CD4-positive, CD25-positive, alpha-beta regulatory T cell (primary cell): ENCODE data around the gene ZBTB42. TPM values are rescaled to one million over a fixed set of nuclear protein-coding genes. Genes with fewer than 3 reads are reported as not detected.
A peak's percentile ranks its signal among the peaks of the same experiment; 100 is the strongest.

ENCODE experiments used
- ATAC-seq, 2 donors: fragments of 150-1000 bp; cut with Tn5 transposase; one replicate each; pipeline ENCODE4 v1.10.0; 2021; ENCODE audit warnings: low read depth in 2 of 2, moderate number of reproducible peaks in 2 of 2, moderate library complexity in 1 of 2
- DNase-seq, 3 donors: peaks; one replicate each; pipeline versions ENCODE4 v3.0.0 to v3.0.0-alpha.2; 2012 to 2022; ENCODE audit warnings: mixed read lengths in 1 of 3
- H3K27ac ChIP-seq: one replicate; pipeline ENCODE4 v1.7.0; 2013; ENCODE audit warnings: mild to moderate bottlenecking, low read length; ENCODE audit not compliant: insufficient read depth, poor library complexity, severe bottlenecking
- H3K27me3 ChIP-seq: one replicate; pipeline ENCODE4 v1.7.0; 2013; ENCODE audit warnings: low read length; ENCODE audit not compliant: control insufficient read depth, insufficient read depth
- H3K36me3 ChIP-seq: one replicate; pipeline ENCODE4 v1.7.0; 2013; ENCODE audit warnings: mild to moderate bottlenecking, low read length, moderate library complexity; ENCODE audit not compliant: control insufficient read depth, insufficient read depth
- H3K4me1 ChIP-seq: 2 replicates; pipeline ENCODE4 v1.7.0; 2013; ENCODE audit warnings: mild to moderate bottlenecking, low read length; ENCODE audit not compliant: insufficient read depth, control insufficient read depth, poor library complexity, severe bottlenecking
- H3K4me3 ChIP-seq: one replicate; pipeline ENCODE4 v1.7.0; 2013; ENCODE audit warnings: low read depth, mild to moderate bottlenecking, low read length, moderate library complexity
- H3K9me3 ChIP-seq, 2 experiments: 1 replicate in 1 of 2; 2 replicates in 1 of 2; pipeline ENCODE4 v1.7.0; 2013; ENCODE audit warnings: low read length in 2 of 2, mild to moderate bottlenecking in 1 of 2, moderate library complexity in 1 of 2; ENCODE audit not compliant: control insufficient read depth in 2 of 2
- H3K27ac Mint-ChIP-seq, 3 donors: one replicate each; pipeline ENCODE4 v1.8.0; 2020 to 2022; ENCODE audit warnings: mild to moderate bottlenecking in 3 of 3, mixed read lengths in 3 of 3, moderate library complexity in 2 of 3
- H3K27me3 Mint-ChIP-seq: one replicate; pipeline ENCODE4 v1.8.0; 2022; ENCODE audit warnings: mild to moderate bottlenecking, mixed read lengths
- H3K36me3 Mint-ChIP-seq: one replicate; pipeline ENCODE4 v1.8.0; 2020; ENCODE audit warnings: mixed read lengths
- H3K4me1 Mint-ChIP-seq, 4 donors: one replicate each; pipeline ENCODE4 v1.8.0; 2020 to 2022; ENCODE audit warnings: mixed read lengths in 4 of 4, mild to moderate bottlenecking in 1 of 4
- H3K4me3 Mint-ChIP-seq, 4 donors: one replicate each; pipeline ENCODE4 v1.8.0; 2020 to 2022; ENCODE audit warnings: mild to moderate bottlenecking in 4 of 4, mixed read lengths in 4 of 4, moderate library complexity in 3 of 4
- H3K9me3 Mint-ChIP-seq, 7 donors: one replicate each; pipeline ENCODE4 v1.8.0; 2020 to 2022; ENCODE audit warnings: mixed read lengths in 7 of 7, mild to moderate bottlenecking in 3 of 7, moderate library complexity in 2 of 7
- polyA plus RNA-seq, 4 donors: library from polyadenylated mRNA; unstranded; fragments of 300-500 nt; fragmentation: Illumina TruSeq; gene quantifications; one replicate each; pipeline ENCODE4 v1.2.3, GENCODE V29; 2021
- total RNA-seq: library from RNA; stranded (reverse); gene quantifications from one replicate; pipeline ENCODE4 v1.2.3, GENCODE V29; 2022

Gene ZBTB42
- total and polyA plus RNA-seq, 5 donors from 2014 or later: 1.3 to 3.6 (median 2.0) TPM

DNA sequence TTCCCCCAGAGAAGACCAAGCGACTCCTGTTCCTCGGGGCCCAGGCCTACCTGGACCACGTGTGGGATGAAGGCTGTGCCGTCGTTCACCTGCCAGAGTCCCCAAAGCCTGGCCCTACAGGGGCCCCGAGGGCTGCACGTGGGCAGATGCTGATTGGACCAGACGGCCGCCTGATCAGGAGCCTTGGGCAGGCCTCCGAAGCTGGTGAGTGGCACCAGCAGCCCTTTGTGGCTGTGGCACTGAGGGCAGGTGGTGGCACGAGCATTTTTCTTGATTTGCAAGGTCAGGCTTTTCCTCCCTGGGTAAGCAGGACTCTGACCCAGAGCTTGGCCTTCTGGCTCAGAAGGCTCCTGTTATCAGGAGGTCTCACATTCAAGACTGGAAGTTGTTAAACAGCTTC lies 45.3 kb upstream of the ZBTB42 start:
- H3K4me3 Mint-ChIP-seq: peak overlapping the region in 3 of 4 donors; percentile 92 to 99 (median 94)
- peaks cover 10% of the 10 kb centered on the region for H3K36me3 Mint-ChIP-seq
- Histone ChIP-seq H3K4me3 (no peak overlapping the region), H3K4me1 (peaks cover 37% of the 10 kb centered on the region), H3K27me3 (no peaks in the 10 kb centered on the region), H3K27ac (no peak overlapping the region), H3K36me3 (peaks cover 45% of the 10 kb centered on the region), H3K9me3 (no peaks in the 10 kb centered on the region)
- ATAC-seq (no peak), DNase-seq (no peak)
- H3K27ac Mint-ChIP-seq: peak overlapping the region in 2 of 3 donors; percentile 31 to 47
- peaks cover 0 to 56% (median 17%) of the 10 kb centered on the region in 4 donors for H3K4me1 Mint-ChIP-seq
- H3K9me3 Mint-ChIP-seq: no peaks in the 10 kb centered on the region
- H3K27me3 Mint-ChIP-seq: no peaks in the 10 kb centered on the region

DNA sequence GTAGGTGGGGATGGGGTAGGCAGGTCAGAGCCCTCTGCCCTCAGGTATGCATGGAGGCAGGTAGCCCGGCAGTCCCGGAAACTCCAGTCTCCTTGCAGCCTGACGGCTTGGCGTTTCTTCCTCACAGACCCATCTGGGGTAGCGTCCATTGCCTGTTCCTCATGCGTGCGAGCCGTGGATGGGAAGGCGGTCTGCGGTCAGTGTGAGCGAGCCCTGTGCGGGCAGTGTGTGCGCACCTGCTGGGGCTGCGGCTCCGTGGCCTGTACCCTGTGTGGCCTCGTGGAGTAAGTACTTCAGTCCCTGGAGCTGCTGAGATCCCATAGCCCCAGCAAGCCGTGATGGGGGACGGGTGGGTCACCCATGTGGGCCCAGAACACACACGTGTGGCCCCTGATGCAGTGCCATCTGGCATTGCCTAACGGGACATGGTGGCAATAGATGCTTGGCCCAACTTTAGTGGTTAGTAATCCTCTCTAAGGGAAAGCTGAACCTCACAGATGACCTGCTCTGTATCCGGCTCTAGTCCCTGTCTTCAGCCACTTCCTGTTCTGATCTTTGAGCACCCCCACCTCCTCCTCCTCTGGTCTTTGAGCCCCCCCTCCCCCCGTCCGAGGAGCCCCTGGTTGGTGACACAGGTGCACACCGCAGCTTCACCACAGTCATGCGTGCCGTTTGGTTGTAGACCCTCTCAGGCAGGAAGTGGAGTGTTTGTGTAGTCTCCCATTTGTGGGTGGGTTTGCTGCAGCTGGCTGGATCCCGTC lies 44.2 kb upstream of the ZBTB42 start:
- H3K4me1 Mint-ChIP-seq: peaks cover 0 to 52% (median 19%) of the 10 kb centered on the region in 4 donors
- Histone ChIP-seq H3K4me3 (no peak overlapping the region), H3K4me1 (peaks cover 37% of the 10 kb centered on the region), H3K27ac (no peak overlapping the region), H3K9me3 (no peaks in the 10 kb centered on the region), H3K27me3 (no peaks in the 10 kb centered on the region), H3K36me3 (peaks cover 50% of the 10 kb centered on the region)
- peaks cover 17% of the 10 kb centered on the region for H3K36me3 Mint-ChIP-seq
- H3K9me3 Mint-ChIP-seq: no peaks in the 10 kb centered on the region
- no peaks in the 10 kb centered on the region for H3K27me3 Mint-ChIP-seq
- ATAC-seq (no peak), DNase-seq (peak in 1 of 3 donors; percentile 69)
- peak overlapping the region in 3 of 4 donors; percentile 16 to 77 (median 38) for H3K4me3 Mint-ChIP-seq
- H3K27ac Mint-ChIP-seq: peak overlapping the region in 1 of 3 donors; percentile 35

DNA sequence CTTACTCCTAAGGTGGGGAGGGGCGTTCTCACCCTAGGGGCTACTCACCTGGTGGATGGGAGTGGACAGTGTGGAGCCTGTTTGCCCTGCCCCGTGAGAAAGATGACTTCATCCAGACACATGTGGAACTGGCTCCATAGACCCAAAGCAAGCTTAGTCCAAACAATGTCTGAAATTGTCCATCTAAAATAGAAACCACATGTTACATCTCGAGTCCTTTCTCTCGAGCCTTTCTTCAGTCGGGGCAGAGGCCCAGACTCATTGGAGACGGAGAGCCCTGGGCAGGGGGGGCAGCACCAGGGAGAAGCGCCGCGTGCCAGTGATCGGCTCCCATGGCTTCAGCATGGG lies 43.7 kb upstream of the ZBTB42 start:
- ATAC-seq (no peak), DNase-seq (no peak)
- peak overlapping the region in 3 of 4 donors; percentile 16 to 77 (median 29) for H3K4me3 Mint-ChIP-seq
- peaks cover 20% of the 10 kb centered on the region for H3K36me3 Mint-ChIP-seq
- Histone ChIP-seq H3K4me3 (no peak overlapping the region), H3K4me1 (peaks cover 32% of the 10 kb centered on the region), H3K9me3 (no peaks in the 10 kb centered on the region), H3K27me3 (no peaks in the 10 kb centered on the region), H3K36me3 (peaks cover 53% of the 10 kb centered on the region), H3K27ac (no peak overlapping the region)
- H3K27me3 Mint-ChIP-seq: no peaks in the 10 kb centered on the region
- no peaks in the 10 kb centered on the region for H3K9me3 Mint-ChIP-seq
- no peak overlapping the region for H3K27ac Mint-ChIP-seq
- H3K4me1 Mint-ChIP-seq: peaks cover 0 to 52% (median 19%) of the 10 kb centered on the region in 4 donors

DNA sequence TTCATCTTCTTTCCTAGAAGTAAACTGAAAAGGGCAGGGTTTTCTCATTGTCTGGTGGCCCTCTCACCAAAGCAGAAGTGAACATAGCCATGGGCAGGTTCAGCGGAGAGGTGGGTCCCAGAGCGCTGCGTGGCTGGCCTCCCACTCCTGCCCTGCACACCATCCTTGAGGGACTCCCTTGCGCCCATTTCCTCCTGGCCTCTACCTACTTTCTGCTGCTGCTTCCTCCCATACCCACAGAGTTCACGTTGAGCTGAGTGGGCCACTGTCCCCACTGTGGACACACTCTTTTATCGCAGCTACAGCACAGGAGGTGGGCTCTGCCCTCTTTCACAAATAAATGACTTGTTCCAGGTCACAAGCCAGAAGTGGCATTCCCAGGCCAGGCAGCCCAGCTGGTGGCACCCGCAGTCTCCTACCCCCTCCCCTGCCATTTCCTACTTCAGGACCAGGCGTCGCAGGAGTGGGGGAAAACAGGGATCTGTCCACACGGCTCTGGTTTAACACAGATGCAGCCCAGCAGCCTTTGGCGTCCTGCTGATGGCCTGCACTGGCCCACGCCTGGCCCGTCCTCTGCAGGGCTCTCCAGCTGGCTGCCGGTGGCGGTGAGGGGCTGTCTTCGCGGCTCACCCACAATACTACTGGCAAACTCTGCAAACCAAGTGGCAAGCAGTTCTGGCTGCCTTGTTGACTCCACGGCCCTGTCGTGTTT lies 43.1 kb upstream of the ZBTB42 start:
- H3K27ac ChIP-seq: no peak overlapping the region
- Mint-ChIP-seq H3K9me3 (no peaks in the 10 kb centered on the region), H3K27ac (peak overlapping the region in 1 of 3 donors; percentile 35), H3K4me3 (peak overlapping the region in 2 of 4 donors; percentile 29 to 57), H3K36me3 (peaks cover 23% of the 10 kb centered on the region), H3K27me3 (no peaks in the 10 kb centered on the region), H3K4me1 (peaks cover 0 to 45% (median 17%) of the 10 kb centered on the region in 4 donors)
- H3K4me3 ChIP-seq: no peak overlapping the region
- H3K36me3 ChIP-seq: peaks cover 54% of the 10 kb centered on the region
- no peaks in the 10 kb centered on the region for H3K9me3 ChIP-seq
- no peaks in the 10 kb centered on the region for H3K27me3 ChIP-seq
- DNase-seq: no peak
- ATAC-seq: no peak
- peaks cover 31% of the 10 kb centered on the region for H3K4me1 ChIP-seq

DNA sequence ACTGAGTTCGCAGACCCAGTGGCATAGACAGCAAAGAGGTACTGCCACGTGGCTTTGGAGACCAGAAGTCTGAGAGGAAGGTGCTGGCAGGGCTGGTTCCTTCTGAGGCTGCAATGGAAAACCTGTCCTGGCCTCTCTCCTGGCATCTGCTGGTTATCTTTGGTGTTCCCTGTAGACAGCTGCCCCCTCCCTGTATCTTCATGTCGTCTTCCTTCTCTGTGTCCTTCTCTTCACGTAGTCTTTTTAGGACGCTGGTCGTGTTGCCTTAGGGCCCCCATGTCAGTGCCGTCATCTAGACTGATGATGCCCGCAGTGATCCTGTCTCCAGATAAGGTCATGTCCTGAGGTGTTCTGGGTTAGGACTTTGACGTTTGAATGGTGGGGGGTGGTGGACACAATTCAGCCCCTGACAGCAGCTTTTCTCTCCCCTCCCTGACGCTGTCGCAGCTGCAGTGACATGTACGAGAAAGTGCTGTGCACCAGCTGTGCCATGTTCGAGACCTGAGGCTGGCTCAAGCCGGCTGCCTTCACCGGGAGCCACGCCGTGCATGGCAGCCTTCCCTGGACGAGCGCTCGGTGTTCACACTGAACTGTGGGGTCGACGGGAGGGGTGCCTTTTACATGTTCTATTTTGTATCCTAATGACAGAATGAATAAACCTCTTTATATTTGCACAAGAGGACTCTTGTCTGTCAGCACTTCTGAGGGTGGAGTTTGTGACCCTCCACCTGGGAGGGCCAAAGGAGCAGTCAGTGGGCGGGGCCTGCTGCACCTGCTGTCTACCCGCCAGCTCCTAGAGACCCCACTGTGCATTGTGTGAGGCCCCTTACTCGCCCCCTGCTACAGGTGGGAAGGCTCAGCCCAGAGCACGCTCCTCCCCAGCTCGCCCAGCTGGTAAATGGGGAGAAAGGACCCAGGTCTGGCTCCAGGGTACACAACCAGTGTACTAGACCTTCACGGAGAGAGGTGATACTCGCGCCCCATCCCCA lies 41.6 kb upstream of the ZBTB42 start:
- Histone ChIP-seq H3K36me3 (peaks cover 54% of the 10 kb centered on the region), H3K27me3 (no peaks in the 10 kb centered on the region), H3K4me3 (no peak overlapping the region), H3K9me3 (no peaks in the 10 kb centered on the region), H3K27ac (no peak overlapping the region), H3K4me1 (peaks cover 22% of the 10 kb centered on the region)
- H3K27ac Mint-ChIP-seq: no peak overlapping the region
- H3K36me3 Mint-ChIP-seq: peaks cover 23% of the 10 kb centered on the region
- no peaks in the 10 kb centered on the region for H3K27me3 Mint-ChIP-seq
- H3K4me3 Mint-ChIP-seq: peak overlapping the region in 1 of 4 donors; percentile 29
- DNase-seq (no peak), ATAC-seq (no peak)
- H3K9me3 Mint-ChIP-seq: no peaks in the 10 kb centered on the region
- H3K4me1 Mint-ChIP-seq: peaks cover 0 to 34% (median 8%) of the 10 kb centered on the region in 4 donors

DNA sequence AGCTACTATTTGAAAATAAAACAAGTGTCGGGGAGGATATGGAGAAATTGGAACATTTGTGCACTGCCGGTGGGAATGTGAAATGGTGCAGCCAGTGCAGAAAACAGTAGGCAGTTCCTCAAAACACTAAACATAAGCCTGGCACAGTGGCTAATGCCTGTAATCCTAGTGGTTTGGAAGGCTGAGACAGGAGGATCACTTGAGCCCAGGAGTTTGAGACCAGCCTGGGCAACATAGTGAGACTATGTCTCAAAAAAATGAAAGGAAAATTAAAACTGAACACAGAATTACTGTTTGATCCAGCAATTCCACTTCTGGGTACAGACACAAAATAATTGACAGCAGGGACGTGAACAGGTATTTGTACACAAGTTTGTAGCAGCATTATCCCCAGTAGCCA lies 35.4 kb upstream of the ZBTB42 start:
- no peaks in the 10 kb centered on the region for H3K9me3 ChIP-seq
- H3K27me3 Mint-ChIP-seq: no peaks in the 10 kb centered on the region
- no peak overlapping the region for H3K4me3 Mint-ChIP-seq
- no peak overlapping the region for H3K27ac ChIP-seq
- no peaks in the 10 kb centered on the region for H3K27me3 ChIP-seq
- H3K9me3 Mint-ChIP-seq: no peaks in the 10 kb centered on the region
- H3K27ac Mint-ChIP-seq: peak overlapping the region in 1 of 3 donors; percentile 32
- peaks cover 4% of the 10 kb centered on the region for H3K4me1 ChIP-seq
- DNase-seq: no peak
- ATAC-seq: no peak
- H3K4me1 Mint-ChIP-seq: peaks cover 0 to 16% (median 4%) of the 10 kb centered on the region in 4 donors
- H3K4me3 ChIP-seq: no peak overlapping the region
- H3K36me3 ChIP-seq: peaks cover 10% of the 10 kb centered on the region
- peaks cover 18% of the 10 kb centered on the region for H3K36me3 Mint-ChIP-seq

DNA sequence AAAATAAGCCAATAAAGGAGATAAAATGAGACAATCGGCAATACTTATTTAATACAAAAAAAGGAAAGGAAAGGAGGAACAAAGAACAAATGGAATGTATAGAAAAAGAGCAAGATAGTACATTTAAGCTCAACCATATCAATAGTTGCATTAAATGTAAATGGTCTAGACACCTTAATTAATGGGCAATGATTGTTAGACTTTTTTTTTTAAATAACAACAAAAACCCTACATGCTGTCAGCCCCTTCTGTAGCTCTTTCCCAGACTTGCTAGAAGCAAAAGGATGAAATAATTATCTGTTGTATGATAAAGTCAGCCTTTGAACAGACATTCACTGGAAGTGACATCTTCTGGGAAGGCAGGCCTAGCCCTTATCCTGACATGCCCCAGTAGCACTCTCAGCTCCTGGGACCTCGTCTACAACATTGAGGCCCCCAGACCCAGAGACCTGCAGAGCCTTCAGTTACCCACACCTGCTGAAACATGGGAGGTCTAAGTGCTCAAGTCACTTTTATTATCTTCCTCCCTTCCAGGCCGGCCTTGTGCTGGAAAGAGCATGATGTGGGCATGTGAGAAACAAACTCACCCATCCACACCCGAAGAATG lies 34.5 kb upstream of the ZBTB42 start:
- H3K36me3 ChIP-seq: peaks cover 12% of the 10 kb centered on the region
- Mint-ChIP-seq H3K27me3 (no peaks in the 10 kb centered on the region), H3K4me1 (peaks cover 0 to 14% (median 2%) of the 10 kb centered on the region in 4 donors), H3K36me3 (peaks cover 20% of the 10 kb centered on the region), H3K4me3 (no peak overlapping the region), H3K9me3 (no peaks in the 10 kb centered on the region), H3K27ac (no peak overlapping the region)
- H3K4me1 ChIP-seq: peaks cover 4% of the 10 kb centered on the region
- DNase-seq (no peak), ATAC-seq (no peak)
- no peaks in the 10 kb centered on the region for H3K27me3 ChIP-seq
- H3K27ac ChIP-seq: no peak overlapping the region
- no peaks in the 10 kb centered on the region for H3K9me3 ChIP-seq
- H3K4me3 ChIP-seq: no peak overlapping the region
